Gastrocnemius medialis (tissue), 4 donors: ENCODE results near the gene MTOR. TPM values are rescaled to one million over a fixed set of nuclear protein-coding genes. Genes with fewer than 3 reads are reported as not detected.

Experiments used
- ATAC-seq, 2 donors: fragments of 150-250 bp; one replicate each; pipeline ENCODE4 v1.9.1; 2016
- DNase-seq, 2 donors: peaks; one replicate each; pipeline ENCODE4 v3.0.0-alpha.2; 2019
- H3K27ac ChIP-seq, 4 donors: fragments of 200-600 bp; sonication (generic); 1 replicate in 1 of 4; 2 replicates in 3 of 4; pipeline ENCODE4 v1.5.1; 2016 to 2018; ENCODE audit warnings: mild to moderate bottlenecking in 2 of 4, moderate library complexity in 1 of 4
- H3K27me3 ChIP-seq, 3 donors: fragments of 200-600 bp; sonication (generic) in 2 of 3; 1 replicate in 1 of 3; 2 replicates in 2 of 3; pipeline versions ENCODE4 v1.5.1 to v1.6.0; 2016 to 2019; ENCODE audit warnings: mild to moderate bottlenecking in 1 of 3, moderate library complexity in 1 of 3
- H3K36me3 ChIP-seq, 2 donors: fragments of 200-600 bp; sonication (generic) in 1 of 2; one replicate each; pipeline ENCODE4 v1.5.1; 2017 to 2018
- H3K4me1 ChIP-seq, 2 donors: fragments of 200-600 bp; sonication (generic) in 1 of 2; one replicate each; pipeline ENCODE4 v1.5.1; 2016 to 2017; ENCODE audit warnings: mild to moderate bottlenecking in 2 of 2
- H3K4me3 ChIP-seq, 4 donors: fragments of 200-600 bp; sonication (generic) in 3 of 4; 1 replicate in 1 of 4; 2 replicates in 3 of 4; pipeline ENCODE4 v1.5.1; 2016 to 2019; ENCODE audit warnings: mild to moderate bottlenecking in 2 of 4
- H3K9me3 ChIP-seq, 3 donors: fragments of 200-600 bp; sonication (generic) in 2 of 3; 1 replicate in 1 of 3; 2 replicates in 2 of 3; pipeline ENCODE4 v1.5.1; 2016 to 2019
- POLR2A ChIP-seq, 2 donors: fragments of 450-650 bp; IDR thresholded peaks; one replicate each; pipeline ENCODE4 v1.6.1; 2017; ENCODE audit warnings: antibody characterized with exemption in 2 of 2, mild to moderate bottlenecking in 2 of 2, moderate library complexity in 2 of 2
- in situ Hi-C, 4 donors: fragments of 200-750 bp; cut with MboI; loops; one replicate each; pipeline versions ENCODE4 v1.15.0 to v1.8.0; 2017; ENCODE audit warnings: low sequenced_read_pairs in 4 of 4
- intact Hi-C: fragments of 100-400 bp; cut with DNase I; formaldehyde crosslinking; loops from one replicate; pipeline ENCODE4 v1.15.1; 2023; ENCODE audit warnings: low total_unique reads
- total RNA-seq, 4 donors: library from RNA; depleted of rRNA; stranded (reverse); fragments of >200 nt; gene quantifications; one replicate each; pipeline versions ENCODE4 v1.1.0 to v1.2.3, GENCODE V29; 2016
- TF ChIP-seq, protein P1 (sequence below), 5 experiments: fragments of 450-650 bp in 3 of 5; fragments of 200-600 bp in 2 of 5; sonication (generic) in 2 of 5; IDR thresholded peaks in 4 of 5; conservative IDR thresholded peaks in 1 of 5; 1 replicate in 4 of 5; 2 replicates in 1 of 5; pipeline ENCODE4 v1.5.1; 2016 to 2019; ENCODE audit warnings: antibody characterized with exemption in 5 of 5, mild to moderate bottlenecking in 3 of 5, moderate library complexity in 3 of 5

MTOR gene
- total RNA-seq, 4 donors from 2014 or later, result 40.7 to 66.3 (median 52.9) TPM

DNA sequence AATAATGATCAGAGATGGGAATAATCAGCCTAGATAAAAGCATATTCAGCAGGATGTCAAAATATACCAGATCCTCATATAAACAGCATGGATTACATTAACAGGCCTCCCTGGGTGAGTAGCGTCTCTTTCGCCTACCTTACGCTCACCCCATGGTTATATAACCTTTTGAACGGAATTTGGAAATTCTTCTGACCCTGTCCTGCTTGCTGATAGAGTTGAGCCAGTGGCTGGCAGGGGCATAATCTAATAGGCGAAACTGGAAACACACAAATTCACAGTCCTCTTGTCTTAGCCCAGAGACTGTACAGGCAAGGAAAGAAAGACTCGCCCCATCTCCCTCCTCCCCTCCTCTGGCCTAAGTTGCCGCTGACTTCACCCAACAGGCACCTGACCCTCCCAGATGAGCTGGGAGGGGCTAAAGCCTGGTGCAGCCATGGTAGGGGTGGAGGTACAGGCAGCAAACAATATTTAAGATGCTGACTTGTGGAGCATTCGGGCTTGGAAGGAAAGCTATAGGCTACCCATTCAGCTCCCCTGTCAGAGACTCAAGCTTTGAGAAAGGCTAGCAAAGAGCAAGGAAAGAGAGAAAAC is 73.4 kb downstream of the MTOR start, which contains the start of gene ANGPTL7:
TSS of gene ANGPTL7 (plus strand) at position 498 of the 594 bp plus-strand sequence. CDS start 225 bp downstream, outside the sequence.
- Histone ChIP-seq H3K36me3 (peaks cover 0 to 19% of the 10 kb centered on the region in 2 donors), H3K4me3 (no peak within 1 kb of the TSS), H3K27me3 (no peaks in the 10 kb centered on the region), H3K9me3 (no peaks in the 10 kb centered on the region), H3K4me1 (peaks cover 8 to 15% of the 10 kb centered on the region in 2 donors), H3K27ac (peak within 1 kb of the TSS in 1 of 4 donors; percentile 6)
- intact Hi-C loops, result no loop called here
- TF ChIP-seq POLR2A (IDR thresholded peaks at IDR 0.05), result no peak
- TF ChIP-seq, protein P1, sequence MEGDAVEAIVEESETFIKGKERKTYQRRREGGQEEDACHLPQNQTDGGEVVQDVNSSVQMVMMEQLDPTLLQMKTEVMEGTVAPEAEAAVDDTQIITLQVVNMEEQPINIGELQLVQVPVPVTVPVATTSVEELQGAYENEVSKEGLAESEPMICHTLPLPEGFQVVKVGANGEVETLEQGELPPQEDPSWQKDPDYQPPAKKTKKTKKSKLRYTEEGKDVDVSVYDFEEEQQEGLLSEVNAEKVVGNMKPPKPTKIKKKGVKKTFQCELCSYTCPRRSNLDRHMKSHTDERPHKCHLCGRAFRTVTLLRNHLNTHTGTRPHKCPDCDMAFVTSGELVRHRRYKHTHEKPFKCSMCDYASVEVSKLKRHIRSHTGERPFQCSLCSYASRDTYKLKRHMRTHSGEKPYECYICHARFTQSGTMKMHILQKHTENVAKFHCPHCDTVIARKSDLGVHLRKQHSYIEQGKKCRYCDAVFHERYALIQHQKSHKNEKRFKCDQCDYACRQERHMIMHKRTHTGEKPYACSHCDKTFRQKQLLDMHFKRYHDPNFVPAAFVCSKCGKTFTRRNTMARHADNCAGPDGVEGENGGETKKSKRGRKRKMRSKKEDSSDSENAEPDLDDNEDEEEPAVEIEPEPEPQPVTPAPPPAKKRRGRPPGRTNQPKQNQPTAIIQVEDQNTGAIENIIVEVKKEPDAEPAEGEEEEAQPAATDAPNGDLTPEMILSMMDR (IDR thresholded peaks at IDR 0.05 in 4 of 5, conservative IDR thresholded peaks at IDR 0.05 in 1 of 5), result no peak
- ATAC-seq (peak in 1 of 2 donors; percentile 42), DNase-seq (no peak)
- in situ Hi-C loops, result no loop called here

DNA sequence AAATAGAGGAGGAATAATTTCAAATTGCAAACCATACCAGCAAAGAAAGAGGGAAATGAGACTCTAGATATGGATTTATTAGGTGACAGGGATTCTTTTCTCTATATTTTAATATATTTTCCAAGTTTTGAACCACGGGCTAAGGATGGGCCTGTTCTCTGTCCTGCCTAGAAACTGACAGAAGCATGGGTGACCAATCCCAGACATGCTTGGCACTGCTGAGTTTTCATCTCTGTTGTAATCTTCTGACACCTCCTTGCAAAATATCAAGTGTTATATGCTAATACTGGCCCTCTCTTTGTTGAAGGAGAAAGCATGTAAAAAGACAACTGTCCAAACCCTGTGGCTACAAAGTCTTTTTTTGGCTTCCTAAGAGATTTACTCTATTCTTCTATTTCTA is 74.0 kb downstream of the MTOR start:
- intact Hi-C loops, result no loop called here
- TF ChIP-seq, protein P1 (IDR thresholded peaks at IDR 0.05 in 4 of 5, conservative IDR thresholded peaks at IDR 0.05 in 1 of 5), result no peak
- TF ChIP-seq POLR2A (IDR thresholded peaks at IDR 0.05), result no peak
- no peak overlapping the region for H3K4me3 ChIP-seq
- peaks cover 0 to 13% of the 10 kb centered on the region in 2 donors for H3K36me3 ChIP-seq
- H3K9me3 ChIP-seq, result no peaks in the 10 kb centered on the region
- ATAC-seq, result peak; percentile 74 to 81
- no peaks in the 10 kb centered on the region for H3K27me3 ChIP-seq
- DNase-seq, result no peak
- no peak overlapping the region for H3K27ac ChIP-seq
- in situ Hi-C loops, result no loop called here
- peaks cover 8 to 15% of the 10 kb centered on the region in 2 donors for H3K4me1 ChIP-seq

DNA sequence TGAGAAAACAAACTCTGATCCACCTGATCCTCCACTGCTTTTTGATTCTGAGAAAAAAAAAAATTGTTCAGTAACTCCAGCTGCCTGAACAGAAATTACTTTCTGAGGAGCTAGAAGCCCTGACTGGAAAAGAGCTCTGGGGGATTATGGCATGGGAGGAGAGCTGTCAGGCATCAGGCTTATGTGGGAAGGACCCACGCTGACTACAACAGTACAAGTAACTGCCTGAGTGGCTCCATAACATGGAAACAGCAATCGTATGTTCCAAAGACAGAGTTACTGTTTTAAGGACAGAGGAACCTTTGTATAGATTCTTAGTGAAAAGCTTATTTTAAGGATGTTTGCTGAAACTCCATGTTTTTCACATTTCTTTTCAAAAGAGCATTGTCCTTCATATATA is 74.4 kb downstream of the MTOR start:
- TF ChIP-seq POLR2A (IDR thresholded peaks at IDR 0.05), result no peak
- TF ChIP-seq, protein P1 (IDR thresholded peaks at IDR 0.05 in 4 of 5, conservative IDR thresholded peaks at IDR 0.05 in 1 of 5), result no peak
- H3K9me3 ChIP-seq, result no peaks in the 10 kb centered on the region
- ATAC-seq, result no peak
- no peak overlapping the region for H3K27ac ChIP-seq
- H3K27me3 ChIP-seq, result no peaks in the 10 kb centered on the region
- intact Hi-C loops, result no loop called here
- in situ Hi-C loops, result no loop called here
- peaks cover 0 to 12% of the 10 kb centered on the region in 2 donors for H3K36me3 ChIP-seq
- DNase-seq, result no peak
- H3K4me1 ChIP-seq, result peaks cover 8 to 15% of the 10 kb centered on the region in 2 donors
- H3K4me3 ChIP-seq, result no peak overlapping the region

DNA sequence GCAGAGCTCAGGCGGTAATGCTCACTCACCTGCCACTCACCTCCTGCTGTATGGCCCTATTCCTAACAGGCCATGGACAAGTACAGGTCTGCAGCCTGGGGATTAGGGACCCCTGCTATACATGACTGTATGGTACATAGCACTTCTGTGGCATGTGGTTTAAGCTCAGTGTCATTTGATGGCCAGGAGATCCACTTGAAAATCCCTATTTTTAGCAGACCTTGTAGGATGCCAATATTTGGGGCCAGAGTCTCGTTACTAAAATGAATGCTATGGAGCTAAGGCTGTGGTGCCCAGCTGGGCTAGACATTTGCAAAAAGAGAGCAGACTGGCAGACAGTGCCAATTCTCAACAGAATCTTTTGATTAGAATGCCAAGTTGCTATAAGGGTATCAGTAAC is 74.9 kb downstream of the MTOR start:
- Histone ChIP-seq H3K4me1 (peaks cover 8 to 15% of the 10 kb centered on the region in 2 donors), H3K4me3 (no peak overlapping the region), H3K36me3 (peaks cover 0 to 12% of the 10 kb centered on the region in 2 donors), H3K27ac (no peak overlapping the region), H3K9me3 (no peaks in the 10 kb centered on the region), H3K27me3 (no peaks in the 10 kb centered on the region)
- ATAC-seq (no peak), DNase-seq (no peak)
- in situ Hi-C loops (no loop called here), intact Hi-C loops (no loop called here)
- TF ChIP-seq POLR2A (IDR thresholded peaks at IDR 0.05), result no peak
- TF ChIP-seq, protein P1 (IDR thresholded peaks at IDR 0.05 in 4 of 5, conservative IDR thresholded peaks at IDR 0.05 in 1 of 5), result no peak
